ENCODE results near the gene MRFAP1. TPM values are rescaled to one million over a fixed set of nuclear protein-coding genes. Genes with fewer than 3 reads are reported as not detected.

Gene MRFAP1
- total RNA-seq (2014; rRNA removed; shearing (Covaris generic)) = 106 and 129 TPM in 2 replicates

DNA sequence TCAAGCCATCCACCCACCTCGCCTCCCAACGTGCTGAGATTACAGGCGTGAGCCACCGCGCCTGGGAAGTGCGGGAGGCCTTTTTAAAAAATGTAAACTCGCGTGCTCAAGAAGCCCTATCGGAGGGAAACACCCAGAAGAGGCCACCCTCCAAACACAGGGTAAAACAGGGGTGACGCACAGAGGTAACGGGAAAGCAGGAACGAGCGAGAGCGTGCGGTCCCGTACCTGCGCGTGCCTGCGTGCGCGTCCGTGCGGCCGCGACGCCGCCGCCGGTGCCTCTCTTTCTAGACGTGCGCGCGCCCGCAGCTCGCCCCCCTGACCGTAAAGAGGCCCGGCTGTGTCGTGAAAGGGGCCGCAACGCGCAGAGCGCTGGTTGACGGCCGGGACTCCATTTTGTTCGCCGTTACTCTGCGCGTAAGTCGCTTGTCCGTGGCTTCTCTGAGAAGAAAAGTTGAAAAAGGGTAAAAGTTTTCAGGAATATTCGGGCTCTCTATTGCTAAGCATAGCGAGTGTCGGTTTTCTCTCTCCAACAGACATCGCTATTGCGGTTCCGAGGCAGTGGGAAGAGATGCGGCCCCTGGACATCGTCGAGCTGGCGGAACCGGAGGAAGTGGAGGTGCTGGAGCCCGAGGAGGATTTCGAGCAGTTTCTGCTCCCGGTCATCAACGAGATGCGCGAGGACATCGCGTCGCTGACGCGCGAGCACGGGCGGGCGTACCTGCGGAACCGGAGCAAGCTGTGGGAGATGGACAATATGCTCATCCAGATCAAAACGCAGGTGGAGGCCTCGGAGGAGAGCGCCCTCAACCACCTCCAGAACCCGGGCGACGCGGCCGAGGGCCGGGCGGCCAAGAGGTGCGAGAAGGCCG, at the start of gene MRFAP1:
MRFAP1 (plus strand) TSS at position 394 of the 872 bp plus-strand sequence; CDS start at position 572, 178 bp downstream.
- peak; percentile 97 for DNase-seq (ENCODE audit: low read depth)

DNA sequence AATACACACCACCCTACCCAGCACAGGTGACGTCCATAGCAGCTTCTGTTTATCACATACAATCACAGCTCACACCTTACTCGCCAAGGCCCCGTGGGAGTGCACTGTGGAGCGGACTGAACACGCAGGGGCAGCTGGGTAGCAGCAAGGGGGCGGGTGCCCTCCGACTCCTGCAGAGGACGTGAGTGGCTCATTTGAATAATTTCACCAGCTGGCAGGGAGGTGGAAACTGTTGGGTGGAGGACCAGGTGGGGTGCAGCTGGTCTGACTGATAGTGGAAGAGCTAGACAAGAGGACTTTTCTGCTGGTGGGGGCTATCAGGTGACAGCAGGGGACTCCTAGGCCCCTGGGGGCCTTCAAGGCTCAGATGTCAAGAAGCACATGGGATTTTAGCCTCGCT, 49.2 kb upstream of the MRFAP1 start:
- DNase-seq (ENCODE audit: low read depth) = no peak

DNA sequence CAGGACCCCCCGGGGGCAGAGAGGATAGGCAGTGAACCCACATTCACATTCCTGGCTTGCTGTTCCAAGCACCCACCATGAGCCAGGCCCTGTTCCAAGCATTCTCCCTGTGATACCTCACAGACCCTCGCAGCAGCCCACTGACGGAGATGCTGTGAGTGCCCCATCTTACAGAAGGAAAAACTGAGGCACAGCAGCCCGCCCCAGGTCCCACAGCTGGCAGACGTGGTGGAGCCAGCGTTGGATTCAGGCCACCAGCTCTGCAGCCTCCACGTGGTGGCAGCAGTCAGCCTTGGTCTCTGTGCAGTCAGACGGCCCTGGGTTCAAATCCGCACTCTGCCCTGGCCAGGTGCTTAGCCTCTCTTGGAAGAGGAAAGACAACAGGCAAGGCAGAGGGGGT, 48.7 kb upstream of the MRFAP1 start:
- DNase-seq (ENCODE audit: low read depth) = no peak

DNA sequence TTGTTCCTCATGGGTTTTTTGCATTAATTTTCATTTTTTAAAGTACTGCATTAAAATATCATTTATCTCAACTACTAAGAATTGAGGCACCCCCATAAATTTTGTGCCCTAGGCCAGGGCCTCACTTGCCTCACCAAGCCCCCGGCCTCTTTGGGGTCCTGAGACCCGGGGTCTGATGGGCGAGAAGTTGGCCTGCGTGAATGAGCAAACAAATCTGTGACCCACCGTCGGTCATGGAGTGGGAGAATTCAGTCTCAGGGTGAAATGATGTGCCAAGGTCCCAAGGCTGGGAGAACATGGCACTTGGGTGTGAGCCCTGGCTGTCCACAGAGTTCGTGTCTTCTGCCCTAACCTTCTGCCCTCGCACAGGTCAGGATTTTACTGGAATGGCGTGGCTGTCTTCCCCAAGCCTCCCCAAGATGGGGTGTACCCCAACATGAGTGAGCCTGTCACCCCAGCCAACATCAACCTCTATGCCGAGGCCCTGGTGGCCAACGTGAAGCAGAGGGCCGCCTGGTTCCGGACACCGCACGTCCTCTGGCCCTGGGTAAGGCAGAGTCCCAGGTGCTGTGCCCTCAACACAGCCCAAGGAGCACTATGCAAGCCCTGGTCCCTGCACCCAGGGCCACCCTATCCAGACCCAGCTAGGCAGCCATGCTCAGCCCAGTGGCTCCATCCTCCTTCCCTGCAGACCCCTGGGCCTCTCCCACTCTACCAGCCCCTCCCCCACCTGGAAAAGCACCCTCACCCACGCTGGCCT, 47.5 kb upstream of the MRFAP1 start:
- no peak for DNase-seq (ENCODE audit: low read depth)

DNA sequence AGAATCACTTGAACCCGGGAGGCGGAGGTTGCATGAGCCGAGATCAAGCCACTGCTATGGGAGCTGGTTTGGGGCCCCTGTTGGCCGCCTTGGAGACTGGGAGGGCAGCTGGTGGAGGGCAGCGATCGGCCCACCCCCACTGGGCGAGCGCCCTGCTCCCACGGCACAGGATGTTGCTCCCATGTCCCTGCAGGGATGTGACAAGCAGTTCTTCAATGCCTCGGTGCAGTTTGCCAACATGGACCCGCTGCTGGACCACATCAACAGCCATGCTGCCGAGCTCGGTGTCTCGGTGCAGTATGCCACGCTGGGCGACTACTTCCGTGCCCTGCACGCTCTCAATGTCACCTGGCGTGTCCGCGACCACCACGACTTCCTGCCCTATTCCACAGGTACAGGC, 46.1 kb upstream of the MRFAP1 start:
- no peak for DNase-seq (ENCODE audit: low read depth)

DNA sequence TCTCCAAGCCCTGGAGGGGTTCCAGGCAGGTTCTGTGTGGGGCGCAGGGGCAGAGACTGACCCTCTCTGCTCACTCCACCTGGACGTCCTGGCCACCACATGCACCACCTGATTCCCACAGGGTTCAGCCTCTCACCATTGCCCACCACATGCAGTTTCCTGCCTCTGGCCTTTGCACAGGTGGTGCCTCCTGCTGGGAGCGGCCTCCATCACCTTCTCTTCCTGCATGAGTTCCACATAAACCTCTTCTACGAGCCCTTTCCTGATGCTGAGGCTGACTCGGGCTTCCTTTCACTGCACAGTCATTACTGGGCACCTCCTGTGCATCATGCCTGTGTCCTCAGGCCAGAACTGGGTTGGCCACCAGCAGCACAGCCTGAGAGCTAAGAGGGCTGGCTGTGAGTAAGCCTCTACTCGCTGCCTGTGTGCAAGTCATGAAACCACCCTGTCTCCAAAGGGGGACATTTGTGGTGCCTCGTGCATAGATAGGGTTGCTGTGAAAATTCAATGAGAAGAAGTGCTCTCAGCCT, 45.6 kb upstream of the MRFAP1 start:
- DNase-seq (ENCODE audit: low read depth) = no peak

DNA sequence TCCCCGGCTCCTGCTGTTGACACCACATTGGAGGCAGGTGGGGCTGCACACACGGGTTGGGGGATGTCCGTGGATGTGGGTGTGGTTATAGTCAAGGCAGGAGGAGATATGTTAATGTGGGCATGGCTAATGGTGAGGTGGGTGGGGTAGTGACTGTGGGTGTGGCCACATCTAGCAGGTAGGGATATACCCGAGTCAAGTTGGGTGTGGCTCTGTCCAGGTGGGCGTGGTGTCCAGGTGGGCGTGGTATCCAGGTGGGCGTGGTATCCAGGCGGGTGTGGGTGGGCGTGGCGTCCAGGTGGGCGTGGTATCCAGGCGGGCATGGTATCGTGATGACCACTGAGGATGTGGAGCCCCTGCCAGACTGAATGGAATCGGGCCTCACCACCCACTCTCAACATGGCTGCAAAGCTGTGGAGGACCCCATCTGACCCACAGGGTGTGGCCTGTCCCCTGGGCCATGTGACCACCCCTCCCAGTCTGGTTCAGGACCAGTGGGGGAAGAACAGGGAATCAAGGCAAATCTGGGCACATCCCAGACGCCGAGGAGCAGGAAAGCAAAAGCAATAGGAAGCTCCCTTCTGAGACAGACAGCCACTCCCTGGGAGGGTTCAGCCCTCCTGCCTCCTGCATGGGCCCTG, 44.5 kb upstream of the MRFAP1 start:
- DNase-seq (ENCODE audit: low read depth) = peak; percentile 25

DNA sequence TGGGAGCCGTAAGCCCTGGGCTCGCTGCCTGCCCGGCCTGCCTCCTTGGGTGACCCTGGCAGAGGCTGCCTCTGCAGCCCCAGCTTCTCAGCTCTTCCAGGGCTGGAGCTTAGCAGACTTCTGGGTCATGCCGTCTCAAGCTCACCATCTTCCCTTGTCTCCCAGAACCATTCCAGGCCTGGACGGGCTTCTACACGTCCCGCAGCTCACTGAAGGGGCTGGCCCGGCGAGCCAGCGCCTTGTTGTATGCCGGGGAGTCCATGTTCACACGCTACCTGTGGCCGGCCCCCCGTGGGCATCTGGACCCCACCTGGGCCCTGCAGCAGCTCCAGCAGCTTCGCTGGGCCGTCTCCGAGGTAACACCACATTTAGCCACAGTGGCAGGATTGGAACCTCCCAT, 43.5 kb upstream of the MRFAP1 start:
- no peak for DNase-seq (ENCODE audit: low read depth)

DNA sequence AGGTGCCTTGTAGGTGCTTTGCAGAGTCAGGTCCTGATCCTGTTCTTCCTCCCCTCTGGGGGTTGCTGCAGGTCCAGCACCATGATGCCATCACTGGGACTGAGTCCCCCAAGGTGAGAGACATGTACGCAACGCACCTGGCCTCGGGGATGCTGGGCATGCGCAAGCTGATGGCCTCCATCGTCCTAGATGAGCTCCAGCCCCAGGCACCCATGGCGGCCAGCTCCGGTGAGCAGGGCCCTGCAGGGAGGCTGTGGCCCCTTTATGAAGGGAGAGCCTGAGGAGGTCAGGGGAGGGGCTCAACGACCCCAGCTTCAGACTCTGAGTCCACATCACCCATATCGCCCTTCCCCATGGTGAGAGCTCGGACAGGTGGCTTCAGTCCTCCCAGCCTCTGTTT, 42.4 kb upstream of the MRFAP1 start:
- no peak for DNase-seq (ENCODE audit: low read depth)

DNA sequence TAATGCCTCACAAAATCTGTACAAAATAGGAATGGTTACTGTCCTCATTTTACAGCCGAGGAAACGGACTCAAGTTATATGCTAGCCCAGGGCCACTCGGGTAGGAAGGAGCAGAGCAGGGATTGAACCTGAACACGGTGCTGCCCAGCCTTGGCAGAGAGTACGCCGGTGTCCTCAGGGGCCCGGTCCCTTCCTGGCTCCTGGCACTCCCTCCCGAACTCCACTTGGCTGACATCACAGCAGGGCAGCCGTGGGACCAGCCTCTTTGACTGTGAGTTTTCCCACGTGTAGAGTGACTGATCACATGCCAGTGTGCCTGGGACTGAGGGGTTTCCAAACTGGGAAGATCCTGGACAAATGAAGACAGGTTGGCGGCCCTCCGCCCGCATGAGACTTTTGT, 41.8 kb upstream of the MRFAP1 start:
- DNase-seq (ENCODE audit: low read depth) = no peak

DNA sequence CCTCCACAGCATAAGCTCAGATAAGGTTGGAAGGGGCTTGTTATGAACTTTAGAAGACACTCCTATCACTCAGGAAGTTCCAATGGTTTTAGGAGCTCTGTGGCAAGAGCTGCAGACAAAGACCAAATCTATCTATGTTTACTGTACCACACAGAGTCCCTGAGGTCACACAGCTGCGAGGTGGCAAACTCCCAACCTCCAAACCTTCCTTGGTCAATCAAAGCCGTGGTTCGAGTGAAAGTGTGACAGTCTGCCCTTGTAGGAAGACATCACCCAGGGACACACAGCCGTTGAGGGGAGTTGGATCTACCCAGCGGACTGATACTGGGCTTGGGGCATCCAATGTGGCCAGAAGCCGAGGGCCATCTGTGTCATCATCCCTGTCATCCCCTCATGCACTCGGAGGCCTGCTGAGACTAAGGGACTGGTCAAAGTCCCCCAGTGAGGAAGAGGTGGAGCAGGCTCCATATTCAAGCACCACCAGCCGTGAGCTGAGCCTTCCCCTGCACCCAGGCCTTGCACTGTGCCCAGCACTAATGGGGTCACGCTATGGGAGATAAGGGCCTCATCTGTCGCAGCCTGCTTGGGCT, 38.7 kb upstream of the MRFAP1 start:
- no peak for DNase-seq (ENCODE audit: low read depth)

DNA sequence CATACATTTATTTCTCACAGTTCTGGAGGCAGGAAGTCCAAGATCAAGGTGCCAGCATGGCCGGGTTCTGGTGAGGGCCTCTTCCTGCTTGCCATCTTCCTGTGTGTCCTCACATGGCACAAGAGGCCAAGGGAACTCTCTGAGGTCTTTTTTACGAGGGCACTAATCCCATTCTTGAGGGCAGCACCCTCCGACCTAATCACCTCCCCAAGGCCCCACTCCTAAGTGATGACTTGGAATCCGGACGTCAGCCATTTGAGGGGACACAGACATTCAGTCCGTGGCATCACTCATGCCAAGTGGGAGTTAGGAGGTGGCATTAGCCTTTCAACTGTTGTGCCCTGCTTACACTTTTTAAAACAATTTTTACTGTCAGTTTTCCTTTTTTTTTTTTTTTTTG, 38.2 kb upstream of the MRFAP1 start:
- no peak for DNase-seq (ENCODE audit: low read depth)

DNA sequence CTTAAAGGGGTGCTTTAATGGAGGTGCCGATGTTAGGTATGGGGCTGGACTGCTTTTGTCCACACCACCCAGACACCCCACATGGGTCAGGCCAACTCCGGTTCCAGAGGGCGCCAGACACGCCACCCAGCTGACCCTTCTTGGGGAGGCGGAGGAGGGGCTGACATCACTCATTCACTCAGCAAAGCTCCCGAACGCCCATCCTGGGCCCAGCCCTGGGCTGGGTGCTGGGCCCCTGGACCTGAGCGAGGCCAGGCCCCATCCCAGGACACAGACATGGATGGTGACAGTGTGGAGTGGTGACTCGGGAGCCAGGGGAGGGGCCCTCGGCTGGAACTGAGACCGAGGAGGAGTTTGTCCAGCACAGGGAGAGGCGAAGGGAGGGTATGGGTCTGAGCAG, 37.4 kb upstream of the MRFAP1 start:
- no peak for DNase-seq (ENCODE audit: low read depth)

DNA sequence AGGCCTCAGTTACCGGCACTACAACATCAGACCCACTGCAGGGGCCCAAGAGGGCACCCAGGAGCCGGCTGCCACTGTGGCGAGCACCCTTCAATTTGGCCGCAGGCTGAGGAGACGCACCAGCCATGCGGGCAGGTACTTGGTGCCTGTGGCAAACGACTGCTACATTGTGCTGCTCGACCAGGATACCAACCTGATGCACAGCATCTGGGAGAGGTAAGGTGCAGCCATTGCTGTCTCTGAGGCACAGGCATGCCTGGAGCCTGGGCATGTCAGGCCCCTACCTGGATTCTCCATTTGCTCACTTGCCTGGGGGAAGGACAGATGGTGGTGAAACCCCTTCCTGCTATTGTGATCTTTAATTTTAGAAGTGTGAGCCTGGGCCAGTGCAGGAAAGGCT, 35.4 kb upstream of the MRFAP1 start:
- no peak for DNase-seq (ENCODE audit: low read depth)

DNA sequence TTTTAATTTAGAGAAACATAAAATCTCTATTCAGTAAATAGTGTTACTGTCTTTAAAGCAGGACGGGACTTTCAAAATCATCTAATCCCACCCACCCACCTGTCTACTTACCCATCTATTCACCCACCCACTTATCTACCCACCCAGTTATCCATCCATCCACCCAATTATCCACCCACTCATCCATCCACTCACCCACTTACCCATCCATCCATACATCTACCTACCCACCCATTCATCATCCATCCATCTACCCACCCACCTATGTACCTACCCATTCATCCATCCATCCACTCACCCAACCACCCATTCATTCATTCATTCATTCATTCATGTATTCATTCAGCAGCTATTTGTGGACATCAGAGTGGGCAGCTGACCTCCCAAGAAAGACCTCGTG, 34.9 kb upstream of the MRFAP1 start:
- no peak for DNase-seq (ENCODE audit: low read depth)

DNA sequence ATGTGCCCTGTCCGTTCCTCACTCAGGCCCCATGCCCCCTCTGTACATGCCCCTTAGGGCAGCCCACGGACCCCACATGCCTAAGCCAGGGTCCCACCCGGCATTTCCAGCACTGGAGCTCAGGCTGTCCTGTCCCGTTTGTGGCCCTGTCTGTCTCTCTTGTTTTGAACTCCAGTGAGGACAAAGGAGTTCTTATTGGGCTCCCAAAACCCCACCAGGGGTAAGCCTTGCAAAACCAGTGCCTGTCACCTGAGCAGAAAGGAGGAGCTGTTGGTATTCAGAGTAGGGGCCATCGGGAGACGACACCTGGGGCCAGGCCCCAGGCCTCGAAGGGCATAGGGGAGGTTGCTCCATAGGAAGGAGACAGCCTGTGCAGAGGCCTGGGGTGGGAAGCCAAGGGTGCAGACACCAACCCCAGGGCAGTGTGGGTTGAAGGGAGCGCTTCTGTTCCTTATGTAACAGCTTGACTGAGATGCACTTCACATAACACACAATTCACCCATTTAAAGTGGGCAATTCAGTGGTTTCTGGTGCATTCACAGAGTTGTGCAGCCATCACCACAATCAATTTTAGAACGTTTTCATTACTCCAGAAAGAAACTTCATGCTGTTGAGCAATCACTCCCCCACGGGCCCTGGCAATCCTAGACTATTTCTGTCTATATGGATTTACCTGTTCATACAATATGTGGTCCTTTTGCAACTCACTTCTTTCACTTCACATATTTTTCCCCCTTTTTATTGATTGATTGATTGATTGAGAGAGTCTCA, 33.8 kb upstream of the MRFAP1 start:
- no peak for DNase-seq (ENCODE audit: low read depth)

DNA sequence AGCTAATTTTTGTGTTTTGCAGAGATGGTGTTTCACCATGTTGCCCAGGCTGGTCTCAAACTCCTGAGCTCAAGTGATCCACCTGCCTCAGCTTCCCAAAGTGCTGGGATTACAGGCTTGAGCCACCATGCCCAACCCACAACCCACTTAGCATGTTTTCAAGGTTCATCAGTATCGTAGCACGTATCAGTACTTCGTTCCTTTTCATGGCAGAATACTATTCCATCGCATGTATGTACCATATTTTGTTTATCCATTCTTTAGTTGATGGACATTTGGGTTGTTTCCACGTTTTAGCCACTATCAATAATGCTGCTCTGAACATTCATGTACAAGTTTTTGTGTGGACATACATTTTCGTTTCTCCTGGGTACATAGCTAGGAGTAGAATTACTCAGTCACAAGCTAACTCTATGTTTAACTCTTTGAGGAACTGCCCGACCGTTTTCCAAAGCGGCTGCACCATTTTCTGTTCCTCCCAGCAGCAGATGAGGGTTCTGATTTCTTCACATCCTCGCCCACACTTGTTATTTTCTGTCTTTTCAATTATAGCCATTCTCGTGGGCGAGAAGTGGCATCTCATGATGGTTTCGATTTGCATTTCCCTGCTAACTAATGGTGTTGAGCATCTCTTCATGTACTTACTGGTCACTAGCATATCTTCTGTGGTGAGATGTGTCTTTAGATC, 33.0 kb upstream of the MRFAP1 start:
- DNase-seq (ENCODE audit: low read depth) = no peak

DNA sequence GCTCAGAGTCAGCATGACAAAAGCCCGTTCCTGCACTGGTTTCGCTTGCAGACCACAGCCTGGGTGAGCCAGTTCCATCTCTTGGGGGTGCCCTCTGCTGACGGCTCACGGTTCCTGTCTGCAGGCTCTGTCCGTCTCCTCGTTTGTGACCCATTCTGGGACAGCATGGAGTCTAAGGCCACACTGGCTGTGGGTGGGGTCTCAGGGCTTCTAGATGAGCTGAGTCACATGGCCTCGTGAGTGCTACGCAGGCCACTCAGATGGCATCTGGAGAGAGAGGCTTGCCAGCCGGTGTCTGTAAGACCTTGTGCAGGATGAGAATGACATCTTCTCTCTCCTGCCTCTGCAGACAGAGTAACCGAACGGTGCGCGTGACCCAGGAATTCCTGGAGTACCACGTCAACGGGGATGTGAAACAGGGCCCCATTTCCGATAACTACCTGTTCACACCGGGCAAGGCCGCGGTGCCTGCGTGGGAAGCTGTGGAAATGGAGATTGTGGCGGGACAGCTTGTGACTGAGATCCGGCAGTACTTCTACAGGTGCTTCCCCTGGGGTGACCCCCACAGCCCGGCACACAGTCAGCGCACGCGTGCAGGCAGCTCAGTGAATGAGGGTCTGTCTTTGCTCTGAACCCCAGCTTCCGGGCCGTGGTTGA, 31.6 kb upstream of the MRFAP1 start:
- no peak for DNase-seq (ENCODE audit: low read depth)

DNA sequence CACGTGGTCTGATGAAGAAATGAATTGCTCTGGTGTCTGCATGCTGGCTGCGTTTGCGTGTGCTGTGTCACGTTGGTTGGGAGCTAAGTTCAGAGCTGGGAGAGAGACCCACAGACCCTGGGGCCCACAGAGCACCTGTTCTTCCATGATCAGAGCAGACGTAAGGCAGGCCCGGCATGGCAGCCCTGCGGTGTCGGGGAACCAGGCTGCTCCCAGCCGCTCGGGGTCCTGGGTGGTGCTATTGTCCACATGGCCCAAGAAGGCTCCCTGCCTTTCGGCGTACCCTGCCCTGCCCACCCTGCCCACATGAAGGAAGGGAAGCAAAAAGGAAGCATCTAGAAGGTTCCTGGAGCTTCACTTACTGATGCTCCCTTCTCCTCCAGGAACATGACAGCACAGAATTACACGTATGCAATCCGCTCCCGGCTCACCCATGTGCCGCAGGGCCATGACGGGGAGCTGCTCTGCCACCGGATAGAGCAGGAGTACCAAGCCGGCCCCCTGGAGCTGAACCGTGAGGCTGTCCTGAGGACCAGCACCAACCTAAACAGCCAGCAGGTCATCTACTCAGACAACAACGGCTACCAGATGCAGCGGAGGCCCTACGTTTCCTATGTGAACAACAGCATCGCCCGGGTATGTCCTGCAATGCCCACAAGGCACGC, 30.9 kb upstream of the MRFAP1 start:
- no peak for DNase-seq (ENCODE audit: low read depth)
